ENCODE results near the gene BRPF3. TPM values are rescaled to one million over a fixed set of nuclear protein-coding genes. Genes with fewer than 3 reads are reported as not detected.

BRPF3 gene
- total RNA-seq, 1 experiment from 2014 or later: 41.4 TPM

GRCh38 chr6:36263390-36264000, 67.0 kb downstream of the BRPF3 start:
- POLR2A ChIA-PET: no interaction called here
- no peaks in the 10 kb centered on the region for H3K4me1 Mint-ChIP-seq (ENCODE audit: low read depth, unreplicated experiment)
- BruUV-seq (replicated peaks): no TSS peak
- Histone ChIP-seq H3K4me3 (ENCODE audit: low read depth, low read length) (no peak overlapping the region), H3K9me3 (no peaks in the 10 kb centered on the region), H3K36me3 (ENCODE audit: control insufficient read depth, insufficient read depth, low read length) (no peaks in the 10 kb centered on the region), H3K4me1 (no peaks in the 10 kb centered on the region), H3K27me3 (replicated peaks; ENCODE audit: control insufficient read depth, insufficient read depth, low read length) (no peaks in the 10 kb centered on the region)
- no peak for DNase-seq
- peaks cover 12% of the 10 kb centered on the region for H3K27me3 Mint-ChIP-seq (ENCODE audit: insufficient read depth, unreplicated experiment)
- H3K4me3 Mint-ChIP-seq (ENCODE audit: unreplicated experiment): no peak overlapping the region
- no peaks in the 10 kb centered on the region for H3K9me3 Mint-ChIP-seq (ENCODE audit: unreplicated experiment)
- CTCF ChIA-PET: no interaction called here
- TF ChIP-seq, protein P1, sequence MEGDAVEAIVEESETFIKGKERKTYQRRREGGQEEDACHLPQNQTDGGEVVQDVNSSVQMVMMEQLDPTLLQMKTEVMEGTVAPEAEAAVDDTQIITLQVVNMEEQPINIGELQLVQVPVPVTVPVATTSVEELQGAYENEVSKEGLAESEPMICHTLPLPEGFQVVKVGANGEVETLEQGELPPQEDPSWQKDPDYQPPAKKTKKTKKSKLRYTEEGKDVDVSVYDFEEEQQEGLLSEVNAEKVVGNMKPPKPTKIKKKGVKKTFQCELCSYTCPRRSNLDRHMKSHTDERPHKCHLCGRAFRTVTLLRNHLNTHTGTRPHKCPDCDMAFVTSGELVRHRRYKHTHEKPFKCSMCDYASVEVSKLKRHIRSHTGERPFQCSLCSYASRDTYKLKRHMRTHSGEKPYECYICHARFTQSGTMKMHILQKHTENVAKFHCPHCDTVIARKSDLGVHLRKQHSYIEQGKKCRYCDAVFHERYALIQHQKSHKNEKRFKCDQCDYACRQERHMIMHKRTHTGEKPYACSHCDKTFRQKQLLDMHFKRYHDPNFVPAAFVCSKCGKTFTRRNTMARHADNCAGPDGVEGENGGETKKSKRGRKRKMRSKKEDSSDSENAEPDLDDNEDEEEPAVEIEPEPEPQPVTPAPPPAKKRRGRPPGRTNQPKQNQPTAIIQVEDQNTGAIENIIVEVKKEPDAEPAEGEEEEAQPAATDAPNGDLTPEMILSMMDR (IDR thresholded peaks at IDR 0.05; ENCODE audit: insufficient read depth in 1 of 2, low read depth in 1 of 2, low read length in 1 of 2, severe bottlenecking in 1 of 2, unreplicated experiment in 1 of 2): no peak
- intact Hi-C loops (cut with micrococcal nuclease; ENCODE audit: unreplicated experiment): no loop called here
- H3K36me3 Mint-ChIP-seq (ENCODE audit: insufficient read depth, unreplicated experiment): no peaks in the 10 kb centered on the region
- H3K27ac Mint-ChIP-seq (ENCODE audit: unreplicated experiment): no peak overlapping the region

DNA sequence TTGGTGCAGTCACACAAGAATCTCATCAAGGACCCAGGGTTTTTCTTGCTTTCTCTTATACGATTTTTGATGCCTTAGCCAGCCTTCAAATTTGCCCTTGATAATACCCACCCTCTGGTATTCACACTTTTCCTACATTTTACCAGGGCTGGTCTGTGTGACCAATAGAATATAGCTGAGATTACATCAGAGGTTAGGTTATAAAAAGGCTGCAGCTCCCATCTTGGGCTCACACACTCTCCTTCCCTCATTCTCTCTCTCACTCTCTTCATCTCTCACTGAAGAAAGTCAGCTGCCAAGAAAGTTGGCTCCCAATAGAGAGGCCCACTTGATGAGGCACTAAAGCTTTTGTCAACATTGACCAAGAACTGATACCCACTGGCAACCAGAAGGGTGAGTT, 69.2 kb downstream of the BRPF3 start:
- H3K9me3 ChIP-seq: no peaks in the 10 kb centered on the region
- H3K4me3 ChIP-seq (ENCODE audit: low read depth, low read length): no peak overlapping the region
- no peaks in the 10 kb centered on the region for H3K9me3 Mint-ChIP-seq (ENCODE audit: unreplicated experiment)
- no peak overlapping the region for H3K27ac Mint-ChIP-seq (ENCODE audit: unreplicated experiment)
- intact Hi-C loops (cut with micrococcal nuclease; ENCODE audit: unreplicated experiment): no loop called here
- no peak for DNase-seq
- peaks cover 3% of the 10 kb centered on the region; the same call in 1 of the 2 replicates for H3K4me1 ChIP-seq
- peaks cover 10% of the 10 kb centered on the region for H3K27me3 Mint-ChIP-seq (ENCODE audit: insufficient read depth, unreplicated experiment)
- H3K27me3 ChIP-seq (replicated peaks; ENCODE audit: control insufficient read depth, insufficient read depth, low read length): no peaks in the 10 kb centered on the region
- CTCF ChIA-PET: no interaction called here
- H3K36me3 ChIP-seq (ENCODE audit: control insufficient read depth, insufficient read depth, low read length): no peaks in the 10 kb centered on the region
- BruUV-seq (replicated peaks): no TSS peak
- POLR2A ChIA-PET: no interaction called here
- H3K36me3 Mint-ChIP-seq (ENCODE audit: insufficient read depth, unreplicated experiment): no peaks in the 10 kb centered on the region
- H3K4me1 Mint-ChIP-seq (ENCODE audit: low read depth, unreplicated experiment): peaks cover 10% of the 10 kb centered on the region
- TF ChIP-seq, protein P1 (IDR thresholded peaks at IDR 0.05; ENCODE audit: insufficient read depth in 1 of 2, low read depth in 1 of 2, low read length in 1 of 2, severe bottlenecking in 1 of 2, unreplicated experiment in 1 of 2): no peak
- H3K4me3 Mint-ChIP-seq (ENCODE audit: unreplicated experiment): no peak overlapping the region

- H3K36me3 ChIP-seq (ENCODE audit: control insufficient read depth, insufficient read depth, low read length): no peaks in the 10 kb centered on the region
- ChIA-PET POLR2A (no interaction called here), CTCF (no interaction called here)
- Mint-ChIP-seq H3K4me1 (ENCODE audit: low read depth, unreplicated experiment) (peaks cover 10% of the 10 kb centered on the region), H3K36me3 (ENCODE audit: insufficient read depth, unreplicated experiment) (no peaks in the 10 kb centered on the region), H3K27ac (ENCODE audit: unreplicated experiment) (no peak overlapping the region), H3K9me3 (ENCODE audit: unreplicated experiment) (no peaks in the 10 kb centered on the region), H3K27me3 (ENCODE audit: insufficient read depth, unreplicated experiment) (peaks cover 10% of the 10 kb centered on the region), H3K4me3 (ENCODE audit: unreplicated experiment) (no peak overlapping the region)
- intact Hi-C loops (cut with micrococcal nuclease; ENCODE audit: unreplicated experiment): no loop called here
- H3K9me3 ChIP-seq: no peaks in the 10 kb centered on the region
- H3K27me3 ChIP-seq (replicated peaks; ENCODE audit: control insufficient read depth, insufficient read depth, low read length): no peaks in the 10 kb centered on the region
- peaks cover 3% of the 10 kb centered on the region; the same call in 1 of the 2 replicates for H3K4me1 ChIP-seq
- no peak for DNase-seq
- H3K4me3 ChIP-seq (ENCODE audit: low read depth, low read length): no peak overlapping the region
- BruUV-seq (replicated peaks): no TSS peak
- TF ChIP-seq, protein P1 (IDR thresholded peaks at IDR 0.05; ENCODE audit: insufficient read depth in 1 of 2, low read depth in 1 of 2, low read length in 1 of 2, severe bottlenecking in 1 of 2, unreplicated experiment in 1 of 2): no peak
Measured at GRCh38 chr6:36266913-36267644, 70.5 kb downstream of the BRPF3 start.
